Transverse colon (tissue), 4 donors: ENCODE measurements around the gene FAM114A1. TPM values are rescaled to one million over a fixed set of nuclear protein-coding genes. Genes with fewer than 3 reads are reported as not detected.

Experiments used
- DNase-seq: peaks from one replicate; pipeline ENCODE4 v3.0.0-alpha.2; 2019
- H3K27ac ChIP-seq, 4 donors: fragments of 200-600 bp; sonication (generic); 2 replicates each; pipeline ENCODE4 v1.5.1; 2016 to 2018; ENCODE audit warnings: inconsistent platforms in 4 of 4
- H3K27me3 ChIP-seq: fragments of 200-600 bp; sonication (generic); 2 replicates; pipeline ENCODE4 v1.5.1; 2017; ENCODE audit warnings: inconsistent platforms
- H3K36me3 ChIP-seq, 4 donors: fragments of 200-600 bp; sonication (generic); 2 replicates each; pipeline ENCODE4 v1.5.1; 2017 to 2019; ENCODE audit warnings: inconsistent platforms in 4 of 4
- H3K4me1 ChIP-seq, 4 donors: fragments of 200-600 bp; sonication (generic); 2 replicates each; pipeline ENCODE4 v1.5.1; 2017 to 2020; ENCODE audit warnings: inconsistent platforms in 4 of 4
- H3K4me3 ChIP-seq, 4 donors: fragments of 200-600 bp; sonication (generic); 1 replicate in 1 of 4; 2 replicates in 3 of 4; pipeline versions ENCODE4 v1.5.1 to v1.6.1; 2017 to 2019; ENCODE audit warnings: inconsistent platforms in 4 of 4
- H3K9me3 ChIP-seq, 2 donors: fragments of 200-600 bp; sonication (generic); 2 replicates each; pipeline ENCODE4 v1.5.1; 2017 to 2019; ENCODE audit warnings: inconsistent platforms in 2 of 2
- CTCF ChIP-seq, 5 experiments: fragments of 200-600 bp in 3 of 5; fragments of 450-650 bp in 2 of 5; sonication (generic) in 3 of 5; IDR thresholded peaks; 1 replicate in 2 of 5; 2 replicates in 3 of 5; pipeline ENCODE4 v1.5.1; 2016 to 2017; ENCODE audit warnings: antibody characterized with exemption in 5 of 5, inconsistent platforms in 3 of 5, mild to moderate bottlenecking in 2 of 5, moderate library complexity in 1 of 5
- EP300 ChIP-seq: sonication (generic); formaldehyde crosslinking; IDR thresholded peaks from one replicate; pipeline ENCODE4 v1.6.1; 2017; ENCODE audit warnings: antibody characterized with exemption, low read depth
- POLR2A ChIP-seq: fragments of 450-650 bp; IDR thresholded peaks from one replicate; pipeline ENCODE4 v1.6.1; 2016; ENCODE audit warnings: antibody characterized with exemption, mild to moderate bottlenecking, moderate library complexity
- POLR2AphosphoS5 ChIP-seq, 3 donors: sonication (generic); formaldehyde crosslinking; IDR thresholded peaks; one replicate each; pipeline ENCODE4 v1.6.1; 2016; ENCODE audit warnings: antibody characterized with exemption in 3 of 3
- WGBS, 2 donors: methylation state at CpG; one replicate each; pipeline ENCODE4 v1.1.5; 2018; ENCODE audit warnings: low coverage in 1 of 2; 5-methylcytosine and 5-hydroxymethylcytosine counted together
- in situ Hi-C, 4 donors: fragments of 200-750 bp; cut with MboI; loops; one replicate each; pipeline versions ENCODE4 v1.15.0 to v1.15.1; 2017; ENCODE audit warnings: low sequenced_read_pairs in 3 of 4, low pct_ligation_motif_present in 1 of 4, low pct_unique_long_range_greater_than_20kb in 1 of 4
- intact Hi-C: fragments of 100-400 bp; cut with DNase I; formaldehyde crosslinking; loops from one replicate; pipeline ENCODE4 v1.15.1; 2023; ENCODE audit warnings: low total_unique reads
- total RNA-seq, 4 donors: library from RNA; depleted of rRNA; stranded (reverse); fragments of >200 nt; gene quantifications; one replicate each; pipeline ENCODE4 v1.1.0, GENCODE V29; 2016

The FAM114A1 gene
- 100 to 1,000 TPM in 3 of 4 donors, 10 to 100 TPM in 1; 52.4 to 121 (median 115) TPM for total RNA-seq

GRCh38 chr4:38867478-38868058, at the start of gene FAM114A1:
TSS of gene FAM114A1 (plus strand) at chr4:38867806. CDS start at chr4:38878079, 10,273 bp downstream.
- Histone ChIP-seq H3K4me3 (peak within 1 kb of the TSS; percentile 71 to 95 (median 80)), H3K36me3 (no peaks in the 10 kb centered on the region), H3K9me3 (no peaks in the 10 kb centered on the region), H3K27me3 (no peaks in the 10 kb centered on the region), H3K27ac (peak within 1 kb of the TSS; percentile 93 to 98 (median 97)), H3K4me1 (peaks cover 0 to 62% (median 37%) of the 10 kb centered on the region in 4 donors)
- in situ Hi-C loops = no loop called here
- TF ChIP-seq POLR2A (peak; percentile 72), CTCF (IDR thresholded peaks at IDR 0.05) (no peak), POLR2AphosphoS5 (IDR thresholded peaks at IDR 0.05) (peak in 2 of 3 donors; percentile 91), EP300 (no peak)
- intact Hi-C loops = no loop called here
- 3% methylated on average over 14 of the region's 66 CpGs; no CpG with 5 or more reads in 1 of the 2 donors for WGBS, 2 donors
- peak; percentile 89 for DNase-seq

- WGBS, 2 donors = 72 to 73% methylated on average over 2 to 5 of the region's 5 CpGs
- H3K27ac ChIP-seq = no peak overlapping the region
Observed at GRCh38 chr4:38818441-38818976, 49.1 kb upstream of the FAM114A1 start.

GRCh38 chr4:38819569-38819968, 48.0 kb upstream of the FAM114A1 start:
- Histone ChIP-seq H3K4me3 (no peak overlapping the region), H3K4me1 (no peaks in the 10 kb centered on the region), H3K36me3 (no peaks in the 10 kb centered on the region), H3K9me3 (no peaks in the 10 kb centered on the region), H3K27ac (no peak overlapping the region), H3K27me3 (no peaks in the 10 kb centered on the region)
- in situ Hi-C loops (no loop called here), intact Hi-C loops (no loop called here)
- WGBS, 2 donors = 55 to 62% methylated on average over 3 of the region's 3 CpGs
- DNase-seq = no peak
- TF ChIP-seq CTCF (IDR thresholded peaks at IDR 0.05) (no peak), POLR2A (no peak), EP300 (no peak), POLR2AphosphoS5 (IDR thresholded peaks at IDR 0.05) (no peak)

More at GRCh38 chr4:38818441-38818976, 49.1 kb upstream of the FAM114A1 start:
- H3K27me3 ChIP-seq = no peaks in the 10 kb centered on the region
- DNase-seq = no peak
- TF ChIP-seq EP300 (no peak), CTCF (IDR thresholded peaks at IDR 0.05) (no peak), POLR2AphosphoS5 (IDR thresholded peaks at IDR 0.05) (no peak), POLR2A (no peak)
- no peaks in the 10 kb centered on the region for H3K36me3 ChIP-seq
- in situ Hi-C loops = no loop called here
- H3K4me1 ChIP-seq = no peaks in the 10 kb centered on the region
- no peak overlapping the region for H3K4me3 ChIP-seq
- H3K9me3 ChIP-seq = no peaks in the 10 kb centered on the region
- intact Hi-C loops = no loop called here

DNA sequence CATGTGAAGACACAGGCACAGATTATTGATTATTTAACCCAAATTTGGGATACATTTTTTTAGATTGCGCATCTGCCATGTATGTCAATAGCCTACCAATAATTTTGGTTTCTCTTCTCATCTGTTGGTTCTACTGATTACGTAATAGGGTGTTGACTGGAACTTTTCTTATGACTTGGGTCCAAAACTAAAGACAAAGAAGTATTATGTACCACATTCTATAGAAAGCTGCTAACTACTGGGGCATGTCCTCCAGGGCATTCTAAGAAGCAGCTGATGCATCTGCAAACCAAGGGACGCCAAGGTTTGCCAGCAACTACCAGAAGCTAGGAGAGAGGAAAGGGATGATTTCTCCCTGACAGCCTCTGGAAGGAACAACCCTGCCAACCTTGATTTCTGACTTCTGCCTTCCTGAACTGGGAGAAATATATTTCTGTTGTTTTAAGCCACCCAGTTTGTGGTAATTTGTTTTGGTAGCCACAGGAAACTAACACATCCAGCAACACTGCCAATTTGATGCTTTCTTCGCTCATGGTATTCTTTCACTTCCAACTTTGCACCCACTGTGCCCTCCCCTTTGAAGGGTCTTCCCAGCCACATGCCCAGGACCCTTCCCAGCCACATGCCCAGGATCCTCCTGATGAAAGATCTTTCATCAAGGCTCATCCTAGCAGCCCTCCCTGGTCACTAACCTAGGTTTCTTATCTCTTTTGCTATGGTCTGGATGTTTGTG, 47.1 kb upstream of the FAM114A1 start:
- H3K27ac ChIP-seq = no peak overlapping the region
- 77 to 83% methylated on average over 4 of the region's 4 CpGs for WGBS, 2 donors
- in situ Hi-C loops = no loop called here

More for the DNA sequence above, 47.1 kb upstream of the FAM114A1 start:
- intact Hi-C loops = no loop called here
- H3K4me1 ChIP-seq = no peaks in the 10 kb centered on the region
- no peaks in the 10 kb centered on the region for H3K36me3 ChIP-seq
- no peak for TF ChIP-seq POLR2AphosphoS5 (IDR thresholded peaks at IDR 0.05)
- no peak for TF ChIP-seq POLR2A
- TF ChIP-seq EP300 = no peak
- no peak for TF ChIP-seq CTCF (IDR thresholded peaks at IDR 0.05)
- no peaks in the 10 kb centered on the region for H3K27me3 ChIP-seq
- no peaks in the 10 kb centered on the region for H3K9me3 ChIP-seq
- no peak for DNase-seq
- no peak overlapping the region for H3K4me3 ChIP-seq
